Kidney glomerular epithelial cell (primary cell): ENCODE results near the gene CTIF.
"Not testable (repeated sequence)": the region's sequence is repeated elsewhere in the genome, so short reads cannot be mapped to it uniquely, and the experiment has no call there.

ENCODE experiments used
- DNase-seq: peaks from one replicate; lab custom pipeline; 2025; lab: John Stamatoyannopoulos, UW

The CTIF gene

DNA sequence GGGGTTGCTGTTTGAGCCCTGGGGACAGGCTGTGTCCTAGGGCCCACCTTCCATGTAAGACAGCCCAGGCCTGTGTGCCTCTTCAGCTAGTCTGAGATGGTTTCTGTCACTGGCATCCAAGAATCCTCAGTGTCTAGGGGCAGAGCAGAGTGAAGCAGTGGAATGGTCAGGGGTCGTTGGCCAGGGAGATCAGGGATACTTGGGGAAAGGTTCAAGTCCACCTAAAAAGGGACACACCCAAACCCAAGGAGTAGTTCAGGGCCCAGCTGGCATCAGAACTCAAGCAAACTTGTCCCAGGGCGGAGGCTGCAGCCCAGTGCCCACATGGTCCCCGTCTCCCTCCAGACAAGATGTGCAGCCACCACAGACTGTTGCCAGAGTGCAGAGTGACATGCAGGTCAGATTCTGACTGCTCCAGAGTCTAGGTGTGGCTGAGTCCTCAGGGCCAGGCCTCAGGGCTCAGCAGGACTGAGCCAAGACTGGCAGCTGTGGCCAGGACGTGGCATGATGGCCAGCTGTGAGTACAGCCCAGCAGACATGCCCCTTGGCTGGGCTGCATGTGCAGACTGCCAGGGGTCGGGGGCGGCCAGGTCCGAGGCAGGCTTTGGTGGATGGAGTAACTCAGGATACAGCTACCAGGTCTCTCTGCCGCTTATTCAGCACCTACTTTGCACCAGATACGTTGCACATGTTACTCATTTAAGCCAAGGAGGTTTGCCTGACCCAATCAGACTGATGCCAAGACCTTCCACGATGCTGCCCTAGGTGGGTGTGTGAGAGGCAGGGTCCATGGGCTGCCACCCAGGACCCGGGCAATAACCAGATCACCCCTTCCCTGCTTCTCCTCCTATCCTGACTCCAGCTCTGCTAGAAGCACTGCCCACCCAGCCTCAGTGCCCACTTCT lies 265.4 kb downstream of the CTIF start:
- DNase-seq: no peak

GRCh38 chr18:48804856-48805610 lies 266.2 kb downstream of the CTIF start:
- no peak for DNase-seq

GRCh38 chr18:48805826-48806535 lies 267.1 kb downstream of the CTIF start:
- no peak for DNase-seq

DNA sequence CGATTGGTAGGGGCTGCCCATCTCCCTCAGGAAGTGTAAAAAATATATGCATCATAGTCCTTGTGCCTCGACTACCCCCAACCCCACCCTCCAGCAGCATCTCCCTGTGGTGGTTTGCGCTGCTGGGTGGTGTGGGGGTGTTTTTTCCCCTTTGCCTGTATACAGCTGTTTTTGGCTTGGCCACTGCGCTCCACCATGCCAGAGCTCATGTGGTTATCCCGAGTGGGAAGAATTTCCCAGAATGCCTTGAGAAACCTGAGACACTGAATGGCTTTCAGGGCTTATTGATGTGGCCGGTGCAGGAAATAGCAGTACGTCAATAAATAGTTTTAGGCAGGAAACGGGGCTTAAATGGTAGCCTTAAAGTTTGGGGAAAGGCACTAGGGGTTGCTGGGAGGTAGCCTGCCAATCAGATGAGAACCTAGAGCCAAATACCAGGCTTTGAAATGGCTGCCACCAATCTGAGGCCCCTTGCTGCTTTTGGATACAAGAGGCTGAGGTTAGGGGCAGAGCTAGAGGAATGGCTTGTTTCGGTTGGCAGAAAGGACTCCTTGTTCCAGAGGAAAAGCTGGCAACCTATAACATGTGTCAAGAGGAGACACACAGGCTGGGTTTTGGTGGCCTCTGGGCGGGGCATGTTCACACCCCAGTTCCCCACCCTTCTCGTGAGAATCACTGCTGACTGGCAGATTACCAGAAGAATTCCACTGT lies 267.9 kb downstream of the CTIF start:
- DNase-seq: no peak

DNA sequence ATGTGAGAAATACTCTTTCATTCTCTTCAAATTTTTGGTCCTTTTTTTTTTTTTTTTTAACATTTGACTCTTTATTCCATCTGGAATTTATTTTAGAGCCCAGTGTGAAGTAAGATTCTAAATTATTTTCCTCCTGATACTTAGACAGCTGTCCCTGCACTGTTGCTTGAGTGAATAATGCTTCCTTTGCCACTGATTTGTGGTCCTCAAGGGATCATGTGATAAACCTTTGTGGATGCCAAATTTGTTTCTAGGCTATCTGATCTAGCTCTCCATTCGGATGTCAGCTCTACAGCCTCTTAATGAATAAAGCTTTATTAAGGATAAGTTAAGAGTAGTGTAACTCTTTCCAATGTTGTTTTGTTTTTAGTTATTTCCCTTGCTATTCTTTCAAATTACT lies 269.6 kb downstream of the CTIF start:
- no peak for DNase-seq

DNA sequence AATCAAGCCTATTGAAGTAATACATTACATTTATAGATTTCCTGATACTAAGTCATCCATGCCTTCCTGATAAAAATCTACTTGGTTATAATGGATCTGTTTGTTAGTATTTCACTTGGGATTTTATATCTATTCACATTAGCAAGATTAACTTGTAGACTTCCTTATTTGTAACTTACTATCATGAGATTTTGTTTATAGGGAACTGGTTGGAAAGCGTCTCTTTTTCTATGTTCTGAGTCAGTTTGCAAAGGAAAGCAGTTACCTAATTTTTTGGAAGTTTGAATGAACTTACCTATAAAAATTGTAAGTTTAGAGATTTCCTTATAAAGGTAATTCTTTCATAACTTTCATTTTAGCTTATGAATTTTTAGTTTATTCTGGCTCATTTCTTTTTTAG lies 270.5 kb downstream of the CTIF start:
- no peak for DNase-seq

DNA sequence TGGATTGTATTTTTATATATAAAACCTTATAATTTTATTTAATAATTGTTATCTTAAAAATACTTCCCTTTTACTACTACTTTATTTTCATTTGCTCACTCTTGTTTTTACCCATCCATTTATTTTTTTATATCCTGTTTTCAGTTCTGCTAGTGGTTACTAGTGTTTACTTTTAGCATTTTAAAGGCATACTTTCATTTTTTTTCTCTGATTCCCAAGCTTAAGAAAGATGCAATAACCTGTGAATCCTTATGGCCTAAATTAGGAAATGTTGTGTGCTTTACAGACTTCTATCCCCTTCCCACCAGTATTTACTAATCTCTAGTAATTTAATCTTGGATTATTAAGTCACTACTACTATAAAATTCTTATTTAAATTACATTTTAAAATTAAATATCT lies 272.0 kb downstream of the CTIF start:
- DNase-seq: no peak

GRCh38 chr18:48811401-48811800 lies 272.6 kb downstream of the CTIF start:
- no peak for DNase-seq

- DNase-seq: not testable (repeated sequence)
These were observed 273.2 kb downstream of the CTIF start for GRCh38 chr18:48811977-48812451.

- no peak for DNase-seq
These were observed 274.5 kb downstream of the CTIF start for GRCh38 chr18:48813321-48813720.

DNA sequence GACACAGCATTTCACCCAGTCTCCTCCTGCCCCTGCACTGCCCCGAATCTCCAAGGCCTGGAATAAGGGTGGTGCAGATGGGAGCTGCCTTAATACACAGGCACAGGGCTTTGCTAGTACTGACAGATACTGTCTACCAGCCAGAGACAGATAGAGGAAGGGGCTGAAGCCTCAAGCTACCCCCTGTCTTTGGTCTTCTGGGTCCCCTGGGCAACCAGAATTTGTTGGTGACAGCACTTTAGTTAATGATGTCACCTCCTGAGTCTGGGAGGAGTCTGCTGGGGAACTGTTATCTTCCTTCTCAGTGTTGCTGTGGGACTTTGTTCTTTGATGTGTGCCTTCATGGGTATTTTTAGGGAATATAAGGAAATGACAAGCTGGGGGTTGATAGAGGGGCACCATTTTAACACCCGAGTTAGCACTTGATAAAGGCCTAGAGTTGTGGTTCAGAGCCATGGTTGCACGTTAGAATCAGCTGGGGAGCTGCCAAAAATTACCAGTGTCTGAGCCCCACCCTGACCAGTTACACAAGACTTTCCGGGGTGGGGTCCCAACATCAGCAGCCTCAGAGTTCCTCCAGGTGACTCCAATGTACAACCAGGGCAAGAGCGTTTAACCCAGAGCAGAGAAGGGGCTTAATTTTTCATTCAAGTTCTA lies 275.1 kb downstream of the CTIF start:
- no peak for DNase-seq

- DNase-seq: no peak
These were observed 275.8 kb downstream of the CTIF start for GRCh38 chr18:48814490-48815178.

DNA sequence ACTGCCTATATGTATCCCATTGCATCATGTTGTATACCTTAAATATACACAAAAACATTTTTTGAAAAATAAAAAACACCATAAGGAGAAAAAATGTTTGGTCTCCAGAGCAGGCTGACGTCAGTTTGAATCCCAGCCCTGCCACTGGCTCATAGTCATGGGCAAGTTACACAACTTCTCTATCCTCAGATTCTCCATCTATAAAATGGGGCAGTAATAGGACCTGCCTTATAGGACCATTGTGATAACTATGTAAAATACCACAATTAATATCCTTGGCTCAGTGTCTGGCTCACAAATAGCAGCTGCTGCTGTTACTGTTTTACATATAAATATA lies 276.3 kb downstream of the CTIF start:
- no peak for DNase-seq

DNA sequence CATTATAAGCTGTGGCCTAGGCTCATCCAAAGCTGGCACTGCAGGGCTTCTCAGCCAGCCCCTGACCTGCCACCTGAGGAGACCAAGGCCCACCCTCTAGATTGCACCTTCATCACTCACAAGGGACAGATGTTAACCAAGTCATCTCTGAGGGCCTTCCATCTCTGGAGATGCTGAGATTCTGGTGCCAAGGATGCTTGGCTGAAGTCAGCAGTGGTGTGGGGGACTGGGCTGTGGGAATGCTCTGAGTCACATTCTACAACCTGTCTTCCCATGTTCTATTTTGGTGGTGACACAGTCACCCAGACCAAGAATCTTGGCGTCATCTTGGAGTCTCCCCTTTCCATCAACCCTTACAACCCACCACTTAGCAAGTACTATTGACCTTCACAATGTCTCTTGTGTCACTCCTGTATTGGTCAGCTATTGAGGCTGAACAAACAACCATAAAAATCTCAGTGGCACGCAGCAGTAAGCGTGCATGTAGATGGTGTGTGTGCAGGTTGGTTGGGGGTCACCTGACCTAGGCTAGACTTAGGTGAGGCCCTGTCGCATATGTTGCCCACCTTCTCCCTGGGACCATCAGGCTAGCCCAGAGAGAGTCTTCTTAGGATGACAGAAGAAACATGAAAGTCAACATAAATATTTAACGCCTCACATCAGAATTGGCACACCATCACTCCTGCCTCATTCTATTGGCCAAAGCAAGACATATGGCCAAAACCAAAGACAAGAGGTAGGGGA lies 276.9 kb downstream of the CTIF start:
- no peak for DNase-seq

GRCh38 chr18:48816554-48816953 lies 277.7 kb downstream of the CTIF start:
- no peak for DNase-seq

DNA sequence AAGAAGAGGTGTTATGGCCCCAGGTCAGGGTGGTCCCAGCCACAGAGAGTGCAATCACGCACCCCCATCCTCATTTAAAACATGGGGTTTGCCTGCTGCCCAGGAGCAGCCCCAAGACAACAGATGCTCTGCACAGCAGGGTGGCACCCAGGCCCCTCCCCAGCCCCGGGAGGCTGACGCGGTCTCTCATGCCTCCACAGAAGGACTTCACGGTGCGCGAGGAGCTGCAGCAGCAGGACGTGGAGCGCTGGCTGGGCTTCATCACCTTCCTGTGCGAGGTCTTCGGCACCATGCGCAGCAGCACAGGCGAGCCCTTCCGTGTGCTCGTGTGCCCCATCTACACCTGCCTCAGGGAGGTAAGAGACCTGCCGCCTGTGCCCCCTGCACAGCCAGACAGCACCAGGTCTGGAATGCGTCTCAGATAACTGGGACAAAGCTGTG lies 278.2 kb downstream of the CTIF start:
- DNase-seq: no peak

DNA sequence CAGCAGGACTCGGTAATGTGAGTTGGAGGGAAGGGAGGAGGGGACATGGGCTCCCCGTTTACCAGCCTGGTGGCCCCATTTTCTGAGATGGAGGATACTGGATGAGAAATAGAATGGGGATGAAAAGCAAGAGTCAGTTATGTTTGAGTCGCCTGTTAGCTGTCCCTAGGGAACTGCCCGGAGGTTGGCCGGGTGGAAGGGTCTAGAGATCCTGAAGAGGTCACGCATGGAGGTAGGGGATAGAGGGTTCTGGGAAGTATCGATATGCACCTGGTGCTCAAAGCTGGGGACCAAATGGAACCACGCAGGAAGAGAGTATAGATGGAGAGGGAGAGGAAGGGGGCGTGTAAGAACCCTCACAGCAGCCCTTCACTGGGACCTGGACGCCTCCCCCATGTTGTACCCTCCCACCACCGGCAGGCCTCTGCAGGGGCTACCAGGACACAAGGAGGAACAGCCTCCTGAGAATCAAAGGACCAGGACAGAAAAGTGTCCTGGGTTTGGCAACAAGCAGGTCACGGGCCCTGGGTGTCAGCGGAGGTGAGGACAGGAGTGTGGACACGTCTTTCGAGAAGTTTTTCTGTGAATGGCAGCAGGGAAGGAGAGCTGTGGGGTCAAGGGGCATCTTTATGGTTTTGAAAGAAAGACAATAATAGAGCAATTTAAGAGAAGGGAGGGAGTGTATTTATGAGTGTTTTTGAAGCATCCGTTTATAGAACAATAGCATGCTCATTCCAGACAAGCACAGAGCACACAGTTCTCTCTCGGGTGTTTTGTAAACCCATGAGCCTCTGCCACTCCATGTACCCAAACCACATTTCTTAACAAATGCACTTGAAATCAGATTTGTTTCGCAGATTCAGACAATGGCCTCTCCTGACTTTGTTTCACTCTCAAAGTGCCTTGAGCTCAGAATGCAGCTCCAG lies 279.8 kb downstream of the CTIF start:
- no peak for DNase-seq

DNA sequence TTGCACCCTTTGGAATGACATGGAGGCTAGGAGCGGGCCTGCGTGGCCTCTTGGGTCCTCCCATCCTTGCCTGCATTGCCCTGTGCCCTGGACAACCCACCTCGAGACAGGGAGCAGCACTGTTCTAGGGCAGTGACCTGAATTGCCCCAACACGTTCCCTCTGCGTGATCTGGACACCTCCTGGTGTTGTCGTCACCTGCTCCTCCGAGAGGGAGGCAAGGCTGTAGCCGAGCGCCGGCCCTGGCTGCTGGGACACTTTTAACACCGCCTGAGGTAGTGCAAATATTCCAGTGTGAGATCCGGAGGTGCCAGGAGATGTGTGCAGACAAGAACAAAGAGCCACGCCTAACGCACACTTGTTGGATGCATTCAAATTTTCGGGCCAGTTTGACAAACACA lies 280.4 kb downstream of the CTIF start:
- no peak for DNase-seq
